Mesothelial cell of epicardium (in vitro differentiated cells): Measurements from ENCODE around the gene NKAIN2. TPM values are rescaled to one million over a fixed set of nuclear protein-coding genes. Genes with fewer than 3 reads are reported as not detected.

Experiments used
- DNase-seq, 2 experiments: peaks; one replicate each; pipeline ENCODE4 v3.0.0; 2021; ENCODE audit warnings: low spot score in 2 of 2; ENCODE audit not compliant: unreplicated experiment in 2 of 2
- H3K27ac Mint-ChIP-seq: 2 replicates; pipeline ENCODE4 v1.8.0; 2021; ENCODE audit warnings: mixed read lengths
- H3K27me3 Mint-ChIP-seq: 2 replicates; pipeline ENCODE4 v1.8.0; 2021; ENCODE audit warnings: low read depth, mixed read lengths
- H3K36me3 Mint-ChIP-seq: 2 replicates; pipeline ENCODE4 v1.8.0; 2021; ENCODE audit warnings: mixed read lengths
- H3K4me1 Mint-ChIP-seq: 2 replicates; pipeline ENCODE4 v1.8.0; 2021; ENCODE audit warnings: mixed read lengths
- H3K4me3 Mint-ChIP-seq: 2 replicates; pipeline ENCODE4 v1.8.0; 2021; ENCODE audit warnings: mild to moderate bottlenecking, moderate library complexity, mixed read lengths
- H3K9me3 Mint-ChIP-seq: 2 replicates; pipeline ENCODE4 v1.8.0; 2021; ENCODE audit warnings: mixed read lengths
- CTCF ChIP-seq: fragments of 200-600 bp; sonication (generic); IDR thresholded peaks from one replicate; pipeline ENCODE4 v1.5.0; 2021; ENCODE audit warnings: antibody characterized with exemption; ENCODE audit not compliant: unreplicated experiment
- total RNA-seq: library from RNA; stranded (reverse); gene quantifications from 3 replicates; pipeline ENCODE4 v1.2.1, GENCODE V29; 2021

NKAIN2 gene
- total RNA-seq, 1 donor from 2014 or later: 1.6 TPM

GRCh38 chr6:124036384-124036783, 232.7 kb downstream of the NKAIN2 start:
- Mint-ChIP-seq H3K36me3 (no peaks in the 10 kb centered on the region), H3K4me3 (no peak overlapping the region), H3K4me1 (no peaks in the 10 kb centered on the region), H3K27me3 (peaks cover 7% of the 10 kb centered on the region), H3K27ac (no peak overlapping the region), H3K9me3 (peaks cover 3% of the 10 kb centered on the region)
- no peak for TF ChIP-seq CTCF
- DNase-seq: no peak

GRCh38 chr6:124040655-124041054, 237.0 kb downstream of the NKAIN2 start:
- no peak overlapping the region for H3K4me3 Mint-ChIP-seq
- no peaks in the 10 kb centered on the region for H3K36me3 Mint-ChIP-seq
- DNase-seq: no peak
- no peaks in the 10 kb centered on the region for H3K4me1 Mint-ChIP-seq
- H3K27me3 Mint-ChIP-seq: peaks cover 6% of the 10 kb centered on the region
- H3K27ac Mint-ChIP-seq: no peak overlapping the region
- no peaks in the 10 kb centered on the region for H3K9me3 Mint-ChIP-seq
- no peak for TF ChIP-seq CTCF

GRCh38 chr6:124052120-124052519, 248.5 kb downstream of the NKAIN2 start:
- no peaks in the 10 kb centered on the region for H3K36me3 Mint-ChIP-seq
- peaks cover 11% of the 10 kb centered on the region for H3K9me3 Mint-ChIP-seq
- peaks cover 14% of the 10 kb centered on the region for H3K27me3 Mint-ChIP-seq
- no peak for TF ChIP-seq CTCF
- no peak for DNase-seq
- H3K4me1 Mint-ChIP-seq: peaks cover 21% of the 10 kb centered on the region
- H3K27ac Mint-ChIP-seq: no peak overlapping the region
- H3K4me3 Mint-ChIP-seq: no peak overlapping the region

GRCh38 chr6:124053315-124053714, 249.7 kb downstream of the NKAIN2 start:
- Mint-ChIP-seq H3K4me3 (no peak overlapping the region), H3K27me3 (peaks cover 8% of the 10 kb centered on the region), H3K36me3 (no peaks in the 10 kb centered on the region), H3K9me3 (peaks cover 11% of the 10 kb centered on the region), H3K4me1 (peaks cover 28% of the 10 kb centered on the region), H3K27ac (no peak overlapping the region)
- DNase-seq: no peak
- no peak for TF ChIP-seq CTCF

GRCh38 chr6:124054034-124054433, 250.4 kb downstream of the NKAIN2 start:
- DNase-seq: no peak
- peaks cover 11% of the 10 kb centered on the region for H3K9me3 Mint-ChIP-seq
- H3K4me1 Mint-ChIP-seq: peaks cover 28% of the 10 kb centered on the region
- no peaks in the 10 kb centered on the region for H3K36me3 Mint-ChIP-seq
- H3K4me3 Mint-ChIP-seq: no peak overlapping the region
- H3K27ac Mint-ChIP-seq: no peak overlapping the region
- peaks cover 14% of the 10 kb centered on the region for H3K27me3 Mint-ChIP-seq
- no peak for TF ChIP-seq CTCF

GRCh38 chr6:124055395-124055794, 251.7 kb downstream of the NKAIN2 start:
- no peak overlapping the region for H3K27ac Mint-ChIP-seq
- no peaks in the 10 kb centered on the region for H3K36me3 Mint-ChIP-seq
- TF ChIP-seq CTCF: no peak
- no peak overlapping the region for H3K4me3 Mint-ChIP-seq
- H3K9me3 Mint-ChIP-seq: peaks cover 11% of the 10 kb centered on the region
- no peak for DNase-seq
- H3K27me3 Mint-ChIP-seq: peaks cover 19% of the 10 kb centered on the region
- peaks cover 28% of the 10 kb centered on the region for H3K4me1 Mint-ChIP-seq
